HG03108 (cell line): Measurements from ENCODE around the gene MN1.

Experiments used
- ATAC-seq: cut with Tn5 transposase; IDR thresholded peaks from one replicate; pipeline ENCODE4 v1.9.1; 2021; ENCODE audit warnings: moderate library complexity; ENCODE audit not compliant: unreplicated experiment

MN1 gene

GRCh38 chr22:27800250-27801201 lies 1.0 kb downstream of the MN1 start:
- ATAC-seq: no peak

- no peak for ATAC-seq
Measured at GRCh38 chr22:27799827-27800249, 1.7 kb downstream of the MN1 start.

GRCh38 chr22:27799015-27799826 lies 2.3 kb downstream of the MN1 start:
- ATAC-seq: no peak

GRCh38 chr22:27798511-27799014 lies 3.0 kb downstream of the MN1 start:
- no peak for ATAC-seq

- no peak for ATAC-seq
Measured at GRCh38 chr22:27797520-27798391, 3.8 kb downstream of the MN1 start.

- no peak for ATAC-seq
Measured at GRCh38 chr22:27796829-27797519, 4.6 kb downstream of the MN1 start.

GRCh38 chr22:27795696-27796517 lies 5.6 kb downstream of the MN1 start:
- no peak for ATAC-seq

GRCh38 chr22:27795053-27795452 lies 6.5 kb downstream of the MN1 start:
- ATAC-seq: no peak

GRCh38 chr22:27794226-27794625 lies 7.3 kb downstream of the MN1 start:
- ATAC-seq: no peak

- no peak for ATAC-seq
Measured at GRCh38 chr22:27793576-27793975, 8.0 kb downstream of the MN1 start.

- no peak for ATAC-seq
Measured at GRCh38 chr22:27792452-27793161, 8.9 kb downstream of the MN1 start.

- ATAC-seq: no peak
Measured at GRCh38 chr22:27791859-27792241, 9.7 kb downstream of the MN1 start.

- ATAC-seq: no peak
Measured at GRCh38 chr22:27791159-27791858, 10.2 kb downstream of the MN1 start.

- no peak for ATAC-seq
Measured at GRCh38 chr22:27790376-27791158, 11.0 kb downstream of the MN1 start.

GRCh38 chr22:27788500-27789288 lies 12.9 kb downstream of the MN1 start:
- no peak for ATAC-seq

- ATAC-seq: no peak
Measured at GRCh38 chr22:27786965-27787364, 14.6 kb downstream of the MN1 start.
